Measurements from ENCODE around the gene GPLD1. TPM values are rescaled to one million over a fixed set of nuclear protein-coding genes. Genes with fewer than 3 reads are reported as not detected.

The GPLD1 gene
- total RNA-seq, 1 experiment from 2014 or later: 1.3 TPM

DNA sequence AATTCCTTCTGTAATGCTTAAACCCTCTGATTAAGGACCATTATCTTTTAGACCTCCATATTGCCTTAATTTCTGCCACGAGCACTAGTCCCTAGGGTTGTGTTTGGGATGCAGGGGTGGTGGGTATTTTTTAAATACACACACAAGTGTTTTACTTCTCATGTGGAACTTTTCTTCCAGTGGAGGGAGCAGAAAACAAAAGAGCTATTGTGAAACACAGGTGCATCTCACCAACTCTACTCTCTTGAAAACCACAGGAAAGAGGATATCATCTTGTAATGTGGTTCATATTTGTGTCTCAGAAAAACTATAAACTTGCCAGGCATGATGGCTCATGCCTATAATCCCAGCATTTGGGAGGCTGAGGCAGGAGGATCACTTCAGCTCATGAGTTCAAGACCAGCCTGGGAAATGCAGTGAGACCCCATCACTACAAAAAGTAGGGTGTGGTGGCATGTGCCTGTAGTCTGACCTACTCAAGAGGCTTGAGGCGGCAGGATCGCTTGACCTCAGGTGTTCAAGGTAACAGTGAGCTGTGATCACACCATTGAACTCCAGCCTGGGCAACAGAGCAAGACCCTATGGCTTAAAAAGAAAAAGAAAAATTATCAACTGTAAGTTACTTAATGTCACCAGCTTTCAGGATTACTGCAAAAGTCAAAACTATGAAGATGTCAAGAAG lies 49.4 kb downstream of the GPLD1 start:
- 0 out of 2 replicates have a peak, but pooled peaks cover 3% of the 10 kb centered on the region for H3K4me1 ChIP-seq (ENCODE audit: insufficient read depth, low read length)
- no peaks in the 10 kb centered on the region for H4K20me1 ChIP-seq (ENCODE audit: low read length)
- H3K79me2 ChIP-seq (ENCODE audit: low read length): no peaks in the 10 kb centered on the region
- H3K27ac ChIP-seq (ENCODE audit: low read length): no peak overlapping the region
- DNase-seq (no peak), ATAC-seq (no peak)
- H3K36me3 ChIP-seq (ENCODE audit: low read depth, low read length): no peaks in the 10 kb centered on the region
- ChIA-PET POLR2A (ENCODE audit: unreplicated experiment) (interaction anchor here (0.5 kb wide), 1 partner anchor 96 kb away, joined by 4 read pairs; no protein-coding TSS in a partner anchor), CTCF (no interaction called here)
- no peaks in the 10 kb centered on the region for H3F3A ChIP-seq (ENCODE audit: low read length, unreplicated experiment)
- no peak for TF ChIP-seq EZH2phosphoT487 (IDR thresholded peaks at IDR 0.05; ENCODE audit: borderline replicate concordance, low read length)
- no peak for TF ChIP-seq EZH2 (IDR thresholded peaks at IDR 0.05; ENCODE audit: low read length, unreplicated experiment)
- TF ChIP-seq CTCF (conservative IDR thresholded peaks at IDR 0.05; ENCODE audit: low read depth, low read length): no peak
- intact Hi-C loops (cut with micrococcal nuclease): loop anchor here (10.0 kb wide), 1 partner anchor 145 kb away; no protein-coding TSS in a partner anchor
- BruUV-seq (replicated peaks): no TSS peak
- no peak overlapping the region for H3K4me2 ChIP-seq (ENCODE audit: low read length)
- H3K9me3 ChIP-seq (ENCODE audit: low read length): no peaks in the 10 kb centered on the region
- no peak overlapping the region for H3K4me3 ChIP-seq (ENCODE audit: low read length)
- H3K9ac ChIP-seq (ENCODE audit: low read length): no peak overlapping the region
- no peaks in the 10 kb centered on the region for H3K27me3 ChIP-seq (ENCODE audit: low read length)
- no peak overlapping the region for H2AFZ ChIP-seq (ENCODE audit: low read length)
- no peaks in the 10 kb centered on the region for H3K9me2 ChIP-seq (replicated peaks; ENCODE audit: low read length)

DNA sequence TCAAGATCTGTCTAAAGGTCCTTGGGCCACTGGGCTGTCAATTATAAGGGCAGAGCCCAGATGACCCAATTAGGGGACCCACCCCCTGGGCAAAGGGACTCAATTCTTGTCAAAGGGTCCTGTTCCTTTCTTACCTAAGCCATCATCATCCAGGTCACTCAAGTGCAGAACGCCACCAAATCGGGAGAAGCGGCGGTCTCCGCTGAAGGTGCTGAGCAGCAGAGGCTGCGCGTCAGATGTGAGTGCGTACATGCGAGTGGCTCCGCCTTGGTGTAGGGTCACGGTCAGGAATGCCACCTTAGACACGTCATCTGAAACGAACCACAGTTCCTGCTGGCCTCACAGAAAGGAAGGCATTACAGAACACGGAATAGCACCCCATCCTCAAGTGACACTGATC lies 52.4 kb downstream of the GPLD1 start:
- Histone ChIP-seq H3K4me2 (ENCODE audit: low read length) (no peak overlapping the region), H3K79me2 (ENCODE audit: low read length) (no peaks in the 10 kb centered on the region)
- POLR2A ChIA-PET (ENCODE audit: unreplicated experiment): no interaction called here

More for the DNA sequence above, 52.4 kb downstream of the GPLD1 start:
- ATAC-seq (no peak), DNase-seq (no peak)
- Histone ChIP-seq H3K4me3 (ENCODE audit: low read length) (no peak overlapping the region), H3K27ac (ENCODE audit: low read length) (no peak overlapping the region), H3K4me1 (ENCODE audit: insufficient read depth, low read length) (no peaks in the 10 kb centered on the region), H3K36me3 (ENCODE audit: low read depth, low read length) (no peaks in the 10 kb centered on the region), H2AFZ (ENCODE audit: low read length) (no peak overlapping the region), H3F3A (ENCODE audit: low read length, unreplicated experiment) (no peaks in the 10 kb centered on the region), H3K27me3 (ENCODE audit: low read length) (no peaks in the 10 kb centered on the region), H3K9me3 (ENCODE audit: low read length) (no peaks in the 10 kb centered on the region), H3K9me2 (replicated peaks; ENCODE audit: low read length) (no peaks in the 10 kb centered on the region), H4K20me1 (ENCODE audit: low read length) (no peaks in the 10 kb centered on the region), H3K9ac (ENCODE audit: low read length) (no peak overlapping the region)
- CTCF ChIA-PET: interaction anchor here (0.6 kb wide), 1 partner anchor 266 kb away, joined by 4 read pairs; no protein-coding TSS in a partner anchor
- TF ChIP-seq EZH2 (IDR thresholded peaks at IDR 0.05; ENCODE audit: low read length, unreplicated experiment): no peak
- no peak for TF ChIP-seq CTCF (conservative IDR thresholded peaks at IDR 0.05; ENCODE audit: low read depth, low read length)
- no peak for TF ChIP-seq EZH2phosphoT487 (IDR thresholded peaks at IDR 0.05; ENCODE audit: borderline replicate concordance, low read length)
- BruUV-seq (replicated peaks): no TSS peak
- intact Hi-C loops (cut with micrococcal nuclease): loop anchor here (10.0 kb wide), 1 partner anchor 148 kb away; no protein-coding TSS in a partner anchor
